Inflammatory macrophage treated with lipopolysaccharide for 1 hour (primary cell): Measurements from ENCODE around the gene PRKCE.
A peak's percentile ranks its signal among the peaks of the same experiment; 100 is the strongest.

Source experiments
- DNase-seq, 2 donors: peaks; one replicate each; pipeline ENCODE4 v3.0.0-alpha.2; 2020 to 2022

Gene PRKCE

GRCh38 chr2:46161911-46162310 is 510.4 kb downstream of the PRKCE start:
- no peak for DNase-seq

- DNase-seq, result peak in 1 of 2 donors; percentile 12
Observed at GRCh38 chr2:46162329-46163097, 511.0 kb downstream of the PRKCE start.

- DNase-seq, result peak; percentile 56 to 58
Observed at GRCh38 chr2:46163098-46163430, 511.6 kb downstream of the PRKCE start.

GRCh38 chr2:46163804-46164528 is 512.5 kb downstream of the PRKCE start:
- DNase-seq, result no peak

- DNase-seq, result peak in 1 of 2 donors; percentile 13
Observed at GRCh38 chr2:46164529-46165301, 513.2 kb downstream of the PRKCE start.

GRCh38 chr2:46165916-46166315 is 514.4 kb downstream of the PRKCE start:
- DNase-seq, result no peak

GRCh38 chr2:46167406-46167805 is 515.9 kb downstream of the PRKCE start:
- DNase-seq, result no peak

GRCh38 chr2:46167924-46168323 is 516.4 kb downstream of the PRKCE start:
- no peak for DNase-seq

GRCh38 chr2:46169467-46169866 is 518.0 kb downstream of the PRKCE start:
- no peak for DNase-seq

- DNase-seq, result no peak
Observed at GRCh38 chr2:46170026-46170425, 518.6 kb downstream of the PRKCE start.

GRCh38 chr2:46170611-46171350 is 519.3 kb downstream of the PRKCE start:
- DNase-seq, result no peak

- DNase-seq, result no peak
Observed at GRCh38 chr2:46171411-46171953, 520.0 kb downstream of the PRKCE start.

GRCh38 chr2:46171996-46172546 is 520.6 kb downstream of the PRKCE start:
- DNase-seq, result no peak

- DNase-seq, result no peak
Observed at GRCh38 chr2:46173030-46173429, 521.6 kb downstream of the PRKCE start.

GRCh38 chr2:46173636-46174250 is 522.3 kb downstream of the PRKCE start:
- no peak for DNase-seq

- DNase-seq, result no peak
Observed at GRCh38 chr2:46174345-46175170, 523.1 kb downstream of the PRKCE start.

- no peak for DNase-seq
Observed at GRCh38 chr2:46175419-46175818, 523.9 kb downstream of the PRKCE start.

GRCh38 chr2:46177461-46178089 is 526.1 kb downstream of the PRKCE start:
- DNase-seq, result no peak

- DNase-seq, result no peak
Observed at GRCh38 chr2:46179037-46179621, 527.7 kb downstream of the PRKCE start.

- no peak for DNase-seq
Observed at GRCh38 chr2:46180189-46180588, 528.7 kb downstream of the PRKCE start.
